ENCODE data around the gene CCDC150.

CCDC150 gene

DNA sequence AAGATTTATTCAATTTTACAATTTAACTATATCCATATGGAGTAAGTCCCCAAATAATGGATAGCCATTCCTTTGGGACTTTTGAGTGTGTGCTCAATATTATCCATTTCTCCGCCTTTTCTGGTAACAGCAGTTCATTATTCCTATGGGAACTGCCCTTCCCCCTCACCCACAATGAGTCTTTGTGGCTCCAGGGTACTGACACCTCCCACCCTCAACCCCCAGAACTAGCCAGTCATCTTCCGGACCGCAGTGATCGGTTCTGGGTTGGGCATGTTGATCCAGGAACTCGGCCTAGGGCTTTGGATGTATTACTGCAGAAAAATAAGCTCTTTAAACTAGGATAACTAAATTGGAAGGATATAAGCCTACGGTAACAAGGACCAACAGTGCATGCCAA, 45.4 kb upstream of the CCDC150 start:
- DNase-seq (ENCODE audit: low read depth) = no peak
- TF ChIP-seq, protein P1, sequence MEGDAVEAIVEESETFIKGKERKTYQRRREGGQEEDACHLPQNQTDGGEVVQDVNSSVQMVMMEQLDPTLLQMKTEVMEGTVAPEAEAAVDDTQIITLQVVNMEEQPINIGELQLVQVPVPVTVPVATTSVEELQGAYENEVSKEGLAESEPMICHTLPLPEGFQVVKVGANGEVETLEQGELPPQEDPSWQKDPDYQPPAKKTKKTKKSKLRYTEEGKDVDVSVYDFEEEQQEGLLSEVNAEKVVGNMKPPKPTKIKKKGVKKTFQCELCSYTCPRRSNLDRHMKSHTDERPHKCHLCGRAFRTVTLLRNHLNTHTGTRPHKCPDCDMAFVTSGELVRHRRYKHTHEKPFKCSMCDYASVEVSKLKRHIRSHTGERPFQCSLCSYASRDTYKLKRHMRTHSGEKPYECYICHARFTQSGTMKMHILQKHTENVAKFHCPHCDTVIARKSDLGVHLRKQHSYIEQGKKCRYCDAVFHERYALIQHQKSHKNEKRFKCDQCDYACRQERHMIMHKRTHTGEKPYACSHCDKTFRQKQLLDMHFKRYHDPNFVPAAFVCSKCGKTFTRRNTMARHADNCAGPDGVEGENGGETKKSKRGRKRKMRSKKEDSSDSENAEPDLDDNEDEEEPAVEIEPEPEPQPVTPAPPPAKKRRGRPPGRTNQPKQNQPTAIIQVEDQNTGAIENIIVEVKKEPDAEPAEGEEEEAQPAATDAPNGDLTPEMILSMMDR (IDR thresholded peaks at IDR 0.05; ENCODE audit: low read length, missing control alignments) = no peak
- H3K4me3 ChIP-seq (replicated peaks; ENCODE audit: low read depth, low read length) = no peak overlapping the region

- H3K4me3 ChIP-seq (replicated peaks; ENCODE audit: low read depth, low read length) = no peak overlapping the region
- no peak for DNase-seq (ENCODE audit: low read depth)
- TF ChIP-seq, protein P1 (IDR thresholded peaks at IDR 0.05; ENCODE audit: low read length, missing control alignments) = no peak
These were observed 42.0 kb upstream of the CCDC150 start for GRCh38 chr2:196597531-196597930.

DNA sequence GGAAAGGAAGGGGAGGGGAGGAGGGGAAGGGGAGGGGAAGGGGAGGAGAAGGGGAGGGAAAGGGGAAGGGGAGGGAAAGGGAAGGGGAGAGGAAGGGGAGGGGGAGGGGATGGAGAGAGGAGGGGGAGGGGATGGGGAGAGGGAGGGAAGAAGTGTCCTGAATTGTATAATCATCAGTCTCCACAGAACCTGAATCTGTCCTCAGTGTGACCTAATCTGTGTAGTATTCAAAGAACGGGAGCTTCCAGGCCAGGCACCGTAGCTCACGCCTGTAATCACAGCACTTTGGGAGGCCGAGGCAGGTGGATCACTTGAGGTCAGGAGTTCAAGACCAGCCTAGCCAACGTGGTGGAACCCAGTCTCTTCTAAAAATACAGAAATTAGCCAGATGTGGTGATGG, 41.1 kb upstream of the CCDC150 start:
- TF ChIP-seq, protein P1 (IDR thresholded peaks at IDR 0.05; ENCODE audit: low read length, missing control alignments) = no peak
- no peak for DNase-seq (ENCODE audit: low read depth)
- no peak overlapping the region for H3K4me3 ChIP-seq (replicated peaks; ENCODE audit: low read depth, low read length)

GRCh38 chr2:196598846-196599245, 40.7 kb upstream of the CCDC150 start:
- TF ChIP-seq, protein P1 (IDR thresholded peaks at IDR 0.05; ENCODE audit: low read length, missing control alignments) = no peak
- DNase-seq (ENCODE audit: low read depth) = no peak

GRCh38 chr2:196601430-196602306, 37.8 kb upstream of the CCDC150 start:
- DNase-seq (ENCODE audit: low read depth) = peak; percentile 85
- TF ChIP-seq, protein P1 (IDR thresholded peaks at IDR 0.05; ENCODE audit: low read length, missing control alignments) = no peak

More at GRCh38 chr2:196598846-196599245, 40.7 kb upstream of the CCDC150 start:
- no peak overlapping the region for H3K4me3 ChIP-seq (replicated peaks; ENCODE audit: low read depth, low read length)

GRCh38 chr2:196604196-196604595, 35.3 kb upstream of the CCDC150 start:
- TF ChIP-seq, protein P1 (IDR thresholded peaks at IDR 0.05; ENCODE audit: low read length, missing control alignments) = no peak
- no peak overlapping the region for H3K4me3 ChIP-seq (replicated peaks; ENCODE audit: low read depth, low read length)
- DNase-seq (ENCODE audit: low read depth) = no peak

More at GRCh38 chr2:196601430-196602306, 37.8 kb upstream of the CCDC150 start:
- no peak overlapping the region for H3K4me3 ChIP-seq (replicated peaks; ENCODE audit: low read depth, low read length)

Measured in fibroblast of pulmonary artery (primary cell).